Measurements from ENCODE around the gene BCL2L1.

DNA sequence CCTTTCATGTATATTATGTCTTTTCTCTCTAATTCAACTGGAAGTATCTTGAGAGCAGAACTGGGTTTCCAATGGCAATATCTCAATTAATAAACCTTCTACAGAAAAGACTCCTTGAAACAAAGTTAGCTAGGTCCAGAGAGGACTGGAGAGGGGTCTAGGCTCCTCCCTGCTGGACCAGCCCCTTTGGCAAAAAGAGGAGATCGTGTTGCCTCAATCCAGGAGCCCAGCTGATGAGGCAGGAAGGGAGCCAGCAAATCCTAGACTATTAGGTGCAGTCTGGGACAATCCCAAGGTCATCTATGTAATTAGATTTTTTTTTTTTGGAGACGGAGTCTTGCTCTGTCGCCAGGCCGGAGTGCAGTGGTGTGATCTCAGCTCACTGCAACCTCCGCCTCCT lies 21.9 kb downstream of the BCL2L1 start:
- TF ChIP-seq, protein P1, sequence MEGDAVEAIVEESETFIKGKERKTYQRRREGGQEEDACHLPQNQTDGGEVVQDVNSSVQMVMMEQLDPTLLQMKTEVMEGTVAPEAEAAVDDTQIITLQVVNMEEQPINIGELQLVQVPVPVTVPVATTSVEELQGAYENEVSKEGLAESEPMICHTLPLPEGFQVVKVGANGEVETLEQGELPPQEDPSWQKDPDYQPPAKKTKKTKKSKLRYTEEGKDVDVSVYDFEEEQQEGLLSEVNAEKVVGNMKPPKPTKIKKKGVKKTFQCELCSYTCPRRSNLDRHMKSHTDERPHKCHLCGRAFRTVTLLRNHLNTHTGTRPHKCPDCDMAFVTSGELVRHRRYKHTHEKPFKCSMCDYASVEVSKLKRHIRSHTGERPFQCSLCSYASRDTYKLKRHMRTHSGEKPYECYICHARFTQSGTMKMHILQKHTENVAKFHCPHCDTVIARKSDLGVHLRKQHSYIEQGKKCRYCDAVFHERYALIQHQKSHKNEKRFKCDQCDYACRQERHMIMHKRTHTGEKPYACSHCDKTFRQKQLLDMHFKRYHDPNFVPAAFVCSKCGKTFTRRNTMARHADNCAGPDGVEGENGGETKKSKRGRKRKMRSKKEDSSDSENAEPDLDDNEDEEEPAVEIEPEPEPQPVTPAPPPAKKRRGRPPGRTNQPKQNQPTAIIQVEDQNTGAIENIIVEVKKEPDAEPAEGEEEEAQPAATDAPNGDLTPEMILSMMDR (IDR thresholded peaks at IDR 0.05 in 8 of 11, conservative IDR thresholded peaks at IDR 0.05 in 3 of 11), result no peak
- no peak for TF ChIP-seq POLR2A (IDR thresholded peaks at IDR 0.05)
